Tibial nerve (tissue), 4 donors: ENCODE measurements around the gene TPH1. TPM values are rescaled to one million over a fixed set of nuclear protein-coding genes. Genes with fewer than 3 reads are reported as not detected.

Source experiments
- DNase-seq, 2 donors: peaks; one replicate each; pipeline ENCODE4 v3.0.0-alpha.2; 2019; ENCODE audit warnings: low spot score in 2 of 2
- H3K27ac ChIP-seq, 4 donors: fragments of 200-600 bp; sonication (generic) in 3 of 4; one replicate each; pipeline ENCODE4 v1.5.1; 2017 to 2019; ENCODE audit warnings: mild to moderate bottlenecking in 1 of 4
- H3K27me3 ChIP-seq, 2 donors: fragments of 200-600 bp; sonication (generic) in 1 of 2; one replicate each; pipeline versions ENCODE4 v1.5.1 to v1.6.0; 2017 to 2019
- H3K36me3 ChIP-seq, 3 donors: fragments of 200-600 bp; sonication (generic); one replicate each; pipeline ENCODE4 v1.5.1; 2018 to 2019
- H3K4me1 ChIP-seq, 4 donors: fragments of 200-600 bp; sonication (generic) in 3 of 4; one replicate each; pipeline ENCODE4 v1.5.1; 2017 to 2019
- H3K4me3 ChIP-seq, 4 donors: fragments of 200-600 bp; sonication (generic) in 3 of 4; one replicate each; pipeline ENCODE4 v1.5.1; 2017 to 2019; ENCODE audit warnings: mild to moderate bottlenecking in 1 of 4, moderate library complexity in 1 of 4
- H3K9me3 ChIP-seq, 4 donors: fragments of 200-600 bp; sonication (generic) in 3 of 4; one replicate each; pipeline ENCODE4 v1.5.1; 2017 to 2019
- EP300 ChIP-seq, 2 donors: sonication (generic); formaldehyde crosslinking; IDR thresholded peaks; one replicate each; pipeline ENCODE4 v1.6.1; 2017; ENCODE audit warnings: antibody characterized with exemption in 2 of 2, mild to moderate bottlenecking in 1 of 2
- POLR2A ChIP-seq, 2 donors: fragments of 450-650 bp; IDR thresholded peaks; one replicate each; pipeline ENCODE4 v1.6.1; 2017; ENCODE audit warnings: antibody characterized with exemption in 2 of 2, mild to moderate bottlenecking in 2 of 2, moderate library complexity in 2 of 2
- WGBS, 2 donors: methylation state at CpG; one replicate each; pipeline ENCODE4 v1.1.5; 2018; 5-methylcytosine and 5-hydroxymethylcytosine counted together
- total RNA-seq, 4 donors: library from RNA; depleted of rRNA; stranded (reverse); fragments of >200 nt; gene quantifications; one replicate each; pipeline ENCODE4 v1.1.0, GENCODE V29; 2016
- TF ChIP-seq, protein P1 (sequence below), 5 experiments: fragments of 200-600 bp in 3 of 5; fragments of 450-650 bp in 2 of 5; sonication (generic) in 3 of 5; IDR thresholded peaks; one replicate each; pipeline ENCODE4 v1.5.1; 2016 to 2019; ENCODE audit warnings: antibody characterized with exemption in 5 of 5, mild to moderate bottlenecking in 3 of 5, moderate library complexity in 2 of 5

Gene TPH1
- total RNA-seq, 4 donors from 2014 or later: 0.59 to 1.0 (median 0.63) TPM

DNA sequence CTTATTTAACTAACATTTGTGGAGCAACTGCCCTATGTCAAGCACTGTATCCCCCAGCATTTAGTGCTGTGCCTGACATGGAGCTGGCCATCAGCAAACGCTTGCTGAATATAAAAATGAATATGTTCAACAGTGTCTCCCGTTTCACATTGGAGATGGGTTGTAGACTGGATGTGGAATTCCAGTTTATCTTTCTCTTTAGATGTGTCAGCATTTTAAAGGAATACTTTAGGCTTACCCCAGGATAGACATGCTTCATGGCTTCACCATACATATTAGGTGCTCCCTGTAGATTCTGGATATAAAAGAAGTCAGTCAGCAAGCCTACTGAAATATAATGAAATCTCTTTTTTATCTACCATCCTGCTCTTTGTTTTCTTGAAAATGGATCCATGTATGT lies 21.3 kb upstream of the TPH1 start:
- Histone ChIP-seq H3K27me3 (no peaks in the 10 kb centered on the region), H3K4me3 (no peak overlapping the region), H3K9me3 (no peaks in the 10 kb centered on the region), H3K36me3 (peaks cover 0 to 17% (median 0%) of the 10 kb centered on the region in 3 donors), H3K4me1 (no peaks in the 10 kb centered on the region), H3K27ac (no peak overlapping the region)
- no peak for DNase-seq
- 94 to 98% methylated on average over 2 of the region's 2 CpGs for WGBS, 2 donors
- TF ChIP-seq POLR2A (IDR thresholded peaks at IDR 0.05) (no peak), EP300 (IDR thresholded peaks at IDR 0.05) (no peak)

DNA sequence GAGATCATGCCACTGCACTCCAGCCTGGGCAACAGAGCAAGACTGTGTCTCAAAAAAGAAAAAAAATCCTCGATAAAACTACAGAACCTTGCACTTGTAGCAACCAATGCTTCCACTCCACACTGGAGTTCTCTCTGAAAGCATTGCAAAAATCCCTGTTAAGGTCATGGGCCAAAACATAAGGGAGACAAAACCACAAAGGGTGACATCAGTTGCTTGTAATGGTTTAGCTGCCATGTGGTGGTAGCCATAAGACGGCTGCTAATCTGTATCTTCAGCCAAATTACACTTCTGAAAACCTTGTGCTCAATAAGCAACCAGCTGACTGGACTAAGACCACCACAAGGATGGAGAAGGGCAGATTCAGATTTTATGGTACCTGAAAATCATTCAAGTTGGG lies 20.6 kb upstream of the TPH1 start:
- H3K4me3 ChIP-seq: no peak overlapping the region
- peaks cover 0 to 17% (median 0%) of the 10 kb centered on the region in 3 donors for H3K36me3 ChIP-seq
- no peak overlapping the region for H3K27ac ChIP-seq
- WGBS, 2 donors: 91% methylated on average over 2 of the region's 2 CpGs
- TF ChIP-seq POLR2A (IDR thresholded peaks at IDR 0.05): no peak
- no peak for TF ChIP-seq EP300 (IDR thresholded peaks at IDR 0.05)
- TF ChIP-seq, protein P1, sequence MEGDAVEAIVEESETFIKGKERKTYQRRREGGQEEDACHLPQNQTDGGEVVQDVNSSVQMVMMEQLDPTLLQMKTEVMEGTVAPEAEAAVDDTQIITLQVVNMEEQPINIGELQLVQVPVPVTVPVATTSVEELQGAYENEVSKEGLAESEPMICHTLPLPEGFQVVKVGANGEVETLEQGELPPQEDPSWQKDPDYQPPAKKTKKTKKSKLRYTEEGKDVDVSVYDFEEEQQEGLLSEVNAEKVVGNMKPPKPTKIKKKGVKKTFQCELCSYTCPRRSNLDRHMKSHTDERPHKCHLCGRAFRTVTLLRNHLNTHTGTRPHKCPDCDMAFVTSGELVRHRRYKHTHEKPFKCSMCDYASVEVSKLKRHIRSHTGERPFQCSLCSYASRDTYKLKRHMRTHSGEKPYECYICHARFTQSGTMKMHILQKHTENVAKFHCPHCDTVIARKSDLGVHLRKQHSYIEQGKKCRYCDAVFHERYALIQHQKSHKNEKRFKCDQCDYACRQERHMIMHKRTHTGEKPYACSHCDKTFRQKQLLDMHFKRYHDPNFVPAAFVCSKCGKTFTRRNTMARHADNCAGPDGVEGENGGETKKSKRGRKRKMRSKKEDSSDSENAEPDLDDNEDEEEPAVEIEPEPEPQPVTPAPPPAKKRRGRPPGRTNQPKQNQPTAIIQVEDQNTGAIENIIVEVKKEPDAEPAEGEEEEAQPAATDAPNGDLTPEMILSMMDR (IDR thresholded peaks at IDR 0.05): no peak
- H3K4me1 ChIP-seq: no peaks in the 10 kb centered on the region
- no peak for DNase-seq
- no peaks in the 10 kb centered on the region for H3K27me3 ChIP-seq
- H3K9me3 ChIP-seq: no peaks in the 10 kb centered on the region

DNA sequence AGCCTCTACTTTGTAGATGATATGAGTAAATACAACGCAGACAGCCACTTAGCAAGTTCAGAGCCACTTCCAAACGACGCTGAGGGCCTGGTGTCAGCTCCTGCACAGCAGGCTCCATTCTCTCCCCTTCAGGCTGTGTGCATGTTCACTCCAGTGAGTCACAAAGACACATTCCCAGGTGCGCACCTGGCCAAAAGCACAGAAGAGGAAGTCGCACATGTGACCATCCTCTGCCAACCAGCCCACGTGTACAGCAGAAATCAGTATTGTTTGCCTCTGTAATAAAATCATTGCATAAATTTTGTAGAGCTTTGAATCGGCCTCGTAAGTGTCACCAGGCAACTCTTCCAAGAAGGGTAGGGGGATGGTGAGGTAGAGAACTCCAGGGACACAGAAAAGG lies 19.5 kb upstream of the TPH1 start:
- H3K4me1 ChIP-seq: no peaks in the 10 kb centered on the region
- 85% methylated on average over 8 of the region's 8 CpGs for WGBS, 2 donors
- H3K27me3 ChIP-seq: no peaks in the 10 kb centered on the region
- H3K27ac ChIP-seq: no peak overlapping the region
- H3K4me3 ChIP-seq: no peak overlapping the region
- DNase-seq: no peak
- TF ChIP-seq, protein P1 (IDR thresholded peaks at IDR 0.05): no peak
- TF ChIP-seq EP300 (IDR thresholded peaks at IDR 0.05): no peak
- peaks cover 0 to 17% (median 0%) of the 10 kb centered on the region in 3 donors for H3K36me3 ChIP-seq
- H3K9me3 ChIP-seq: no peaks in the 10 kb centered on the region

DNA sequence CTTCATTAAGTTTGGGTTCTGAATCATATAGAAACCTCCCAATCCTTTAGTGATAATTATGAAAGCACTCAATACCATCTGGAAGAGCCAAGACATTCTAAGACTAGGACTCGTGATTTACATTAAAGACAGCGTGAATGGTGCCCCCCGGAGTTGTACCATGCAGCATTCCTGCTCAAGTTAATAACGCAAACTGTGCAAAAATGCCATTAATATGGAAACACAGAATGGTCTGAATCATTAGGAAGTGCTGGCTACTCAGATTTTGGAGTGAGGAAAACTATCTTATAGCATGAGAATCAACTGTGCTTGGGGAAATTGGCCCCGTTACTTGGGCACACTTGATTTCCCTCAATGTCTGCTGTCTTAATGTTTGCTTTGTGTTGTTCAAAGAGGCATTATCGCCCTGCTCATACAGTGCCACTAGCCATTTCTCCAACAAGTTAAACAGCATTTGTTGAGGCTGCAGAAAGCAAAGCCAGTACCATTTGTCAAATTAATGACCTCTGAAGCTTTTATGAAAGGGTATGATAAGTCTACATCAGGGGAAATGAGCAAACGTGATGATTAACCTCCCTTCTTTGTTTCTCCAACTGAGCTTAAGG lies 18.5 kb upstream of the TPH1 start:
- Histone ChIP-seq H3K27ac (no peak overlapping the region), H3K36me3 (peaks cover 0 to 17% (median 0%) of the 10 kb centered on the region in 3 donors), H3K9me3 (no peaks in the 10 kb centered on the region), H3K4me3 (no peak overlapping the region), H3K27me3 (no peaks in the 10 kb centered on the region), H3K4me1 (no peaks in the 10 kb centered on the region)
- no peak for DNase-seq
- 77 to 79% methylated on average over 7 of the region's 7 CpGs for WGBS, 2 donors
- no peak for TF ChIP-seq POLR2A (IDR thresholded peaks at IDR 0.05)
- TF ChIP-seq, protein P1 (IDR thresholded peaks at IDR 0.05): no peak
- TF ChIP-seq EP300 (IDR thresholded peaks at IDR 0.05): no peak

DNA sequence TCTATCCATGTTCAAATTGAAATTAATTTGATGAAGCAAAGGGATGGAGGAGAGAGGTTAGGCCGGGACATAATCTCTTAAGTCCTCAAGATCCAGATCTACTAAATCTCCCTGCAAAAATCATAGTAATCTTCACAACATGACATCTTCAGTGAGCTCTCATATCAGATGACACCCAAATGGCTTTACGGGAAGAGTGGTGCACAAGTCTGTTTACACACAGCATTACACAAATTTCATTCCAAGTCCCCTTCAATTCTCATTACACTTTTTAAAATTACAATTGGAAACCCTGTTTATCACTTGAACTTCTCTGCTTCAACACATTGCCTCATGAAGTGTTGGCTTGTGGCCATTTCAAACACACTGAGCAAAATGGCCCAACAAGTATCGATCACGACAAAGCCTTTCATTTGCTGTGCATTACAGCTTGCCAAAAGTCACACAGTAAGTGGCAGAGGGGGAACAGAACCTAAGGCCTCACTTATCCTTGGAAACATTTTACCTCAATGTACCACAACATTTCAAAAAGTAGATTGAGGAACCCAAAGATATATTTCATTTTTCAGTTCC lies 17.9 kb upstream of the TPH1 start:
- Histone ChIP-seq H3K27ac (no peak overlapping the region), H3K4me3 (no peak overlapping the region), H3K36me3 (peaks cover 0 to 17% (median 0%) of the 10 kb centered on the region in 3 donors), H3K27me3 (no peaks in the 10 kb centered on the region), H3K4me1 (no peaks in the 10 kb centered on the region), H3K9me3 (no peaks in the 10 kb centered on the region)
- WGBS, 2 donors: 45 to 52% methylated on average over 4 of the region's 4 CpGs
- TF ChIP-seq, protein P1 (IDR thresholded peaks at IDR 0.05): no peak
- no peak for DNase-seq
